ENCODE measurements around the gene OR14C36.

DNA sequence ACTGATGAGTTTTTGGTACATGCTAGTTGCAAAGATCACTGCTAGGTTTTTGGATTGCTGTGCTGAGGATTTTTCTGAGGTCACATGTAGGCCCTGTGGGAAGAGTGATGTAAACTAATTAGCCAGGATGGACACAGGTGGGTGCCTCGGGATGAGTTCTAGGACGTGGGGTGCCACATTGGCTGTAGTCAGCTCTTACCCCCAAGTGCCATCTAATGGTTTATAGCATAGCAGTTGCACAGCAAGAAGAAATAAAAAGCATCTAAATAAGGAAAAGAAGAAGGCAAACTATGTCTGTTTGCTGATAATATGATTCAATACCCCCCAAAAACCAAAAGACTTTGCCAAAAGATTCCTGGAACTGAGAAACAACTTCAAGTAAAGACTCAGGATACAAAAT, 44.5 kb downstream of the OR14C36 start:
- TF ChIP-seq, protein P1, sequence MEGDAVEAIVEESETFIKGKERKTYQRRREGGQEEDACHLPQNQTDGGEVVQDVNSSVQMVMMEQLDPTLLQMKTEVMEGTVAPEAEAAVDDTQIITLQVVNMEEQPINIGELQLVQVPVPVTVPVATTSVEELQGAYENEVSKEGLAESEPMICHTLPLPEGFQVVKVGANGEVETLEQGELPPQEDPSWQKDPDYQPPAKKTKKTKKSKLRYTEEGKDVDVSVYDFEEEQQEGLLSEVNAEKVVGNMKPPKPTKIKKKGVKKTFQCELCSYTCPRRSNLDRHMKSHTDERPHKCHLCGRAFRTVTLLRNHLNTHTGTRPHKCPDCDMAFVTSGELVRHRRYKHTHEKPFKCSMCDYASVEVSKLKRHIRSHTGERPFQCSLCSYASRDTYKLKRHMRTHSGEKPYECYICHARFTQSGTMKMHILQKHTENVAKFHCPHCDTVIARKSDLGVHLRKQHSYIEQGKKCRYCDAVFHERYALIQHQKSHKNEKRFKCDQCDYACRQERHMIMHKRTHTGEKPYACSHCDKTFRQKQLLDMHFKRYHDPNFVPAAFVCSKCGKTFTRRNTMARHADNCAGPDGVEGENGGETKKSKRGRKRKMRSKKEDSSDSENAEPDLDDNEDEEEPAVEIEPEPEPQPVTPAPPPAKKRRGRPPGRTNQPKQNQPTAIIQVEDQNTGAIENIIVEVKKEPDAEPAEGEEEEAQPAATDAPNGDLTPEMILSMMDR (IDR thresholded peaks at IDR 0.05) = no peak
- no peak for TF ChIP-seq POLR2AphosphoS5 (IDR thresholded peaks at IDR 0.05)

Data from esophagus muscularis mucosa (tissue), 3 donors.